GM12878 (cell line): Measurements from ENCODE around the gene SLC66A3.

ENCODE experiments used
- CBX5 ChIP-seq: sonication (generic); IDR thresholded peaks from 2 replicates; pipeline ENCODE4 v1.6.1; 2016; ENCODE audit warnings: low read depth, moderate library complexity, mild to moderate bottlenecking, inconsistent platforms
- CTCF ChIP-seq, 3 experiments: IDR thresholded peaks in 2 of 3; conservative IDR thresholded peaks in 1 of 3; 2 replicates each; pipeline ENCODE4 v1.5.1; 2011; ENCODE audit warnings: low read depth in 3 of 3, low read length in 3 of 3, mild to moderate bottlenecking in 3 of 3, control low read depth in 2 of 3, moderate library complexity in 2 of 3, inconsistent platforms in 1 of 3, mixed read lengths in 1 of 3; ENCODE audit not compliant: control insufficient read depth in 2 of 3, insufficient read depth in 1 of 3; ENCODE audit errors: extremely low read depth in 1 of 3
- MXI1 ChIP-seq: fragments of 150-350 bp; IDR thresholded peaks from 2 replicates; pipeline ENCODE4 v1.6.1; 2011; ENCODE audit warnings: low read depth, mild to moderate bottlenecking, inconsistent platforms, low read length, improper control_type of control experiment
- POLR2A ChIP-seq: IDR thresholded peaks from 2 replicates; pipeline ENCODE4 v1.6.1; 2011; ENCODE audit warnings: low read depth, mild to moderate bottlenecking, low read length

- no peak for TF ChIP-seq CTCF (IDR thresholded peaks at IDR 0.05 in 2 of 3, conservative IDR thresholded peaks at IDR 0.05 in 1 of 3; ENCODE audit: control insufficient read depth in 2 of 3, extremely low read depth in 1 of 3, insufficient read depth in 1 of 3, low read depth in 3 of 3, low read length in 3 of 3)
- no peak for TF ChIP-seq MXI1
- TF ChIP-seq CBX5: no peak
- TF ChIP-seq POLR2A: no peak
These were observed 46.3 kb upstream of the SLC66A3 start for GRCh38 chr2:11109002-11109401.
